ENCODE data around the gene NOC2L. TPM values are rescaled to one million over a fixed set of nuclear protein-coding genes. Genes with fewer than 3 reads are reported as not detected.

NOC2L gene
- 10 to 100 TPM; 31.9 to 39.8 (median 34.6) TPM for total RNA-seq

DNA sequence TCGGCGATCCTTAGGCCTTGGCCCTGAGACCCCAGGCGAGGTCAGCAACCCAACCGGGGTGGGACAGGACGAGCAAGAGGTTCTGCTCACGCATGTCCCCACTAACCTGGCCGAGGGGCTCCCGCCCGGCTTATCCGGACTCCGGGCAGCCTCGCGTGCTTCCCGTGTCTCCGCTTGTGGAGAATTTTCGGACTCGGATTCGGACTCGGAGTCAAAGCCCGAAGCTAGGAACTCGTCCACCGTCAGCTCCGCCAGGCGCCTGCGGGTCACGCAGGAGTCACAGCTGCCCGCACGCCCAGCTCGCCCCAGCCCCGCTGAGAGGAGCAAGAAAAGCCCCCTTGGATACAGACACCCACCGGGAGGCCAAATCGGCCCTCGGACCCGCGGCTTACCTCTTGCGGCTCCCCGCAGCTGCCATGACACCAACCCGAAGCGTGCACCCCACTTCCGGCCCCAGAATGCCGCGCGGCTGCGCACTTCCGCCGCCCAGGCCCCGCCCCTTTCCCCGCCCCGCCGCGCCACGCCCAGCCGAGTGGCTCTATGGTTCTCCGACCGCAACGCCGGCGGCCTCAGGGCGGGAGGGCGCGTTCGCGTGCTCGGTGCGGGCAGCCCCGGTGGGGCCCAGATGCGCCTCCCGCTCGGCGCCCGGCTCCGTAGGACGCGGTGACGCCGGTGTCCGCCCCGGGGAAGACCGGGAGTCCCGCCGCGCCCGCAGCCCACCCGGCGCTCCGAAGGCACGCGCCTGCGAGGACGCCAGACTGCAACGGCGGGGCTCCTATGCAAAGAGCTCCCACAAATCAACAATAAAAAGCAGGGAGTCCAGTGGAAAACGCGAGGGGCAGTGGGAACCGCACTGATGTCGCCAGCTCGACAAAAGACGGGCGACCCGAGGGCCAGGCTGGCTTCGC lies at the start of gene NOC2L:
Gene NOC2L (minus strand): TSS at position 434 of the 908 bp plus-strand sequence. CDS start 16 bp downstream, at position 418.
- no peaks in the 10 kb centered on the region for H3K9me3 ChIP-seq
- H3K36me3 ChIP-seq: peaks cover 24 to 28% of the 10 kb centered on the region in 2 donors
- intact Hi-C loops (cut with DNase I): no loop called here
- no peaks in the 10 kb centered on the region for H3K27me3 ChIP-seq
- H3K27ac ChIP-seq: peak within 1 kb of the TSS in 1 of 3 donors; percentile 56
- peak; percentile 89 to 91 for DNase-seq
- 0 to 21% methylated on average over 4 to 35 of the region's 101 CpGs for WGBS, 2 donors
- H3K4me1 ChIP-seq: peaks cover 17 to 28% of the 10 kb centered on the region in 2 donors
- peak within 1 kb of the TSS; percentile 94 to 99 (median 96) for H3K4me3 ChIP-seq (replicated peaks in 1 of 3)
- TF ChIP-seq POLR2A (IDR thresholded peaks at IDR 0.05): peak in 1 of 2 donors; percentile 58
- TF ChIP-seq, protein P1, sequence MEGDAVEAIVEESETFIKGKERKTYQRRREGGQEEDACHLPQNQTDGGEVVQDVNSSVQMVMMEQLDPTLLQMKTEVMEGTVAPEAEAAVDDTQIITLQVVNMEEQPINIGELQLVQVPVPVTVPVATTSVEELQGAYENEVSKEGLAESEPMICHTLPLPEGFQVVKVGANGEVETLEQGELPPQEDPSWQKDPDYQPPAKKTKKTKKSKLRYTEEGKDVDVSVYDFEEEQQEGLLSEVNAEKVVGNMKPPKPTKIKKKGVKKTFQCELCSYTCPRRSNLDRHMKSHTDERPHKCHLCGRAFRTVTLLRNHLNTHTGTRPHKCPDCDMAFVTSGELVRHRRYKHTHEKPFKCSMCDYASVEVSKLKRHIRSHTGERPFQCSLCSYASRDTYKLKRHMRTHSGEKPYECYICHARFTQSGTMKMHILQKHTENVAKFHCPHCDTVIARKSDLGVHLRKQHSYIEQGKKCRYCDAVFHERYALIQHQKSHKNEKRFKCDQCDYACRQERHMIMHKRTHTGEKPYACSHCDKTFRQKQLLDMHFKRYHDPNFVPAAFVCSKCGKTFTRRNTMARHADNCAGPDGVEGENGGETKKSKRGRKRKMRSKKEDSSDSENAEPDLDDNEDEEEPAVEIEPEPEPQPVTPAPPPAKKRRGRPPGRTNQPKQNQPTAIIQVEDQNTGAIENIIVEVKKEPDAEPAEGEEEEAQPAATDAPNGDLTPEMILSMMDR (IDR thresholded peaks at IDR 0.05): peak in 1 of 6 experiments; percentile 8

DNA sequence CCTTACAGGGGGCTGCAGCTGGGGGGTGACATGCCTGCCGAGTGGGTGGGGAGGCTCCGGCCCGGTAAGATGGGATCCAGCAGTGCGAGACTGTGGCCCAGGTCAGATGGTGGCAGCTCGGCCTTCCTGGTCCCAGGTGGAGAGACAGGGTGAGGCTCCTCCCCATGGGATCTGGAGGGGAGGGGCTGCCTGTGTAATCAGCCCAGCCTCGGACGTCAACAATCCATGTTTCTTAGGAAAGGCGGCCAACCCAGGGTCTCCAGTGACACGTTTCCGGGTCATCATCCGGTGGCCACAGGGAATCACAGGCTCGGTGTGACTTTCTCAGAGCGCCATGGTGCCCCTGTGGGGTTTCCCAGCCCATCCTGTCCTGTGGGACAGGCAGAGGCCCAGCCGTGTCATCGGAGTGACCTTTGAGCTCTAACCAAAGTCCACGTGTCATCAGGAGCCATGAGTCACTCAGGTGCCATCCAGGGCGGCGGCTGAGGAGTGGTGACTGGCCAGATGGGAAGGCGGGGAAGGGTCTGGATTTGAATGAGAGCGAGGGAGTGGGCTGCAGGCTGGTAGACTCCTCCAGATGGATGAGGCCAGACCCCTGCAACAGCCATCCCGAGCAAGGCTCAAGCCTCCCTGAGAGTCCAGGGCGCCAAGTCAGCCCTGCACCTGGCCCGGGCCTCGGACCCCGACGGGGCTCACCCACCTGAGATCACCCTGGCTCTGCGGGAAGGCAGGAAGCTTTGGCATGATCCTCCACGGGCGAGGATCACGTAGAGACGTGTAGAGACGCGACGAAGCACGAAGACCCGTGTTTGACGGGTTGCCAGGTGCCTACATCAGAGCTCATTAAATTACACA lies 47.5 kb upstream of the NOC2L start:
- Histone ChIP-seq H3K36me3 (no peaks in the 10 kb centered on the region), H3K9me3 (no peaks in the 10 kb centered on the region), H3K4me3 (replicated peaks in 1 of 3) (no peak overlapping the region), H3K4me1 (peaks cover 15 to 28% of the 10 kb centered on the region in 2 donors), H3K27me3 (no peaks in the 10 kb centered on the region), H3K27ac (no peak overlapping the region)
- 78 to 84% methylated on average over 32 to 36 of the region's 37 CpGs for WGBS, 2 donors
- no peak for DNase-seq
- intact Hi-C loops (cut with DNase I): no loop called here
- TF ChIP-seq POLR2A (IDR thresholded peaks at IDR 0.05): no peak
- TF ChIP-seq, protein P1 (IDR thresholded peaks at IDR 0.05): no peak

DNA sequence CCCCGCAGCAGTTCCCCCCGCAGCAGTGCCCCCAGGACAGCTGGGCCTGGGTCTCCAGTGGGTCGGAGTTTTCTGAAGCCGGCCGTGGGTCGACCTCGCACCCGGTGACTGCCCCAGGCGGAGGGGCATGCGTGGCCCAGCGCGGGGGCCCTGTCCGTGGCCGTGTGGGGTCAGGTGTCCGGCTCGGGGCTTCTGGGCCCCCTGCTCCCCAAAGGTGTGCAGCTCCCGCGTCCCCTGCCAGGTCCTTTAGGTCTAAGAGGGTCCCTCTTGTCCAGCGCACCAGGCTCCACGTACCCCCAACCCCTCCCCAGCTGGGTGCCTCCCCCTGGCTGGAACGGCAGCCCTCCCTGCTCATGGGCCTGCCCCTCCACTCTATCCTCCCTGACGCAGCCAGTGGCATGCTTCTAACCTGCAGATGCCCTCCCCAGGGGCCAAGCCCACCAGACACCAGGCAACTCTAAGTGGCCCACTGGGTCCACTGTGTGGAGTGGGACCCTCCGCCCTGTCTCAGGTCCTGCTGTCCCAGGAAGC lies 46.8 kb upstream of the NOC2L start:
- intact Hi-C loops (cut with DNase I): no loop called here
- no peaks in the 10 kb centered on the region for H3K9me3 ChIP-seq
- H3K36me3 ChIP-seq: no peaks in the 10 kb centered on the region
- TF ChIP-seq POLR2A (IDR thresholded peaks at IDR 0.05): no peak
- TF ChIP-seq, protein P1 (IDR thresholded peaks at IDR 0.05): no peak
- H3K27ac ChIP-seq: peak overlapping the region; percentile 44 to 87 (median 80)
- H3K4me3 ChIP-seq (replicated peaks in 1 of 3): no peak overlapping the region
- no peaks in the 10 kb centered on the region for H3K27me3 ChIP-seq
- DNase-seq: no peak
- 31 to 36% methylated on average over 3 to 13 of the region's 23 CpGs for WGBS, 2 donors
- H3K4me1 ChIP-seq: peaks cover 22 to 35% of the 10 kb centered on the region in 2 donors

DNA sequence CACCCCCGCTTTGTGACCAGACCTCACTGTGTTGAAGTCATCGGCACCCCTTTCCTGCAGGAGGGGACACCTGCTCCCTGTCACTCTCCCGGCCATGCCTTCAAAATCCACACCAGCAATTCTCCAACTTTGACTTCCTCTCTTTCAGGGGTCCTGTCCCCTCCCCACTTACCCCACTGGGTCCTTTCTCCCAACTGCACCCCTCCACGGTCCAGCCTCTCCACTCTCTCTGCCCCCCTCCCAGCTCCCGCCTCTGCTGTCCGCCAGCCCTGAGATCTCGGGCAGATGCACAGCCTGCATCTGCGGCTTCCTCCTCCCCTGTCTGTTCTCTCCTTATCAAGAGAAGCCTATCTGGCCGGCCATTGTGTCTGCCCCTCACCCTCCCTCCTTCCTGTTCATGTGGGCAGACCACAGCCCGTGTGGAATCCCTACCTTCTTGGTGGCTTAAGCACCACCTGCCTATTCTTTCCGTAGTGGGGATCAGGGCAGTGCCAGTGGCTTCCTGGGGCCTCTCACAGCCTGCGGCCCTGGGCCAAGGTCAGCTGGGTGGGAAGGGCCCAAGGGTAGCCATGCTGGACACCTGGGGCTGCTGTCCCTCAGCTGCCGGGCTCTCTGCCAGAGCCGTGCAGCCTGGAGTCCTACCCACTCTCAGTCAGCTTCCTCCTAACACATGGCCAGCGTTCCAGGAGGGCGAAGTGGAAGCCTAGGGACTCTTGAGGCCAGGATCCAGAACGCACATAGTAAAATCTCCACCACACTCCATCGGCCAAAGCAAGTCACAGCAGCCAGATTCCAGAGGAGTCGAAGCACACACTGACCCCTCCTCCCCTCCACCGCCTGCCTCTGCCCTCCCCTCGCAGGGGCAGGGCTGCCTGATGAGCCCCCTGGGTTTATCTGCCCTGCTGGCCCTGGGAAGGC lies 46.0 kb upstream of the NOC2L start:
- Histone ChIP-seq H3K9me3 (no peaks in the 10 kb centered on the region), H3K27me3 (no peaks in the 10 kb centered on the region), H3K4me1 (peaks cover 27 to 36% of the 10 kb centered on the region in 2 donors), H3K36me3 (no peaks in the 10 kb centered on the region), H3K27ac (peak overlapping the region; percentile 44 to 87 (median 80)), H3K4me3 (replicated peaks in 1 of 3) (no peak overlapping the region)
- intact Hi-C loops (cut with DNase I): no loop called here
- peak; percentile 96 to 97 for DNase-seq
- TF ChIP-seq, protein P1 (IDR thresholded peaks at IDR 0.05): peak in 1 of 6 experiments; percentile 17
- TF ChIP-seq POLR2A (IDR thresholded peaks at IDR 0.05): peak in 1 of 2 donors; percentile 33
- WGBS, 2 donors: 38 to 43% methylated on average over 11 to 12 of the region's 21 CpGs

All from thyroid gland (tissue), 4 donors.